ENCODE measurements around the gene HOXB2.

- TF ChIP-seq CTCF (IDR thresholded peaks at IDR 0.05) (no peak), POLR2AphosphoS5 (IDR thresholded peaks at IDR 0.05) (no peak), POLR2A (IDR thresholded peaks at IDR 0.05) (no peak), EP300 (IDR thresholded peaks at IDR 0.05) (no peak)
These were observed 6.9 kb upstream of the HOXB2 start for GRCh38 chr17:48551596-48552465.
